Measurements from ENCODE around the gene HDAC4. TPM values are rescaled to one million over a fixed set of nuclear protein-coding genes. Genes with fewer than 3 reads are reported as not detected.

HDAC4 gene
- total and polyA plus RNA-seq, 2 of the 4 experiments (the other 2 are of a cell fraction), result 4.1 to 7.2 TPM

DNA sequence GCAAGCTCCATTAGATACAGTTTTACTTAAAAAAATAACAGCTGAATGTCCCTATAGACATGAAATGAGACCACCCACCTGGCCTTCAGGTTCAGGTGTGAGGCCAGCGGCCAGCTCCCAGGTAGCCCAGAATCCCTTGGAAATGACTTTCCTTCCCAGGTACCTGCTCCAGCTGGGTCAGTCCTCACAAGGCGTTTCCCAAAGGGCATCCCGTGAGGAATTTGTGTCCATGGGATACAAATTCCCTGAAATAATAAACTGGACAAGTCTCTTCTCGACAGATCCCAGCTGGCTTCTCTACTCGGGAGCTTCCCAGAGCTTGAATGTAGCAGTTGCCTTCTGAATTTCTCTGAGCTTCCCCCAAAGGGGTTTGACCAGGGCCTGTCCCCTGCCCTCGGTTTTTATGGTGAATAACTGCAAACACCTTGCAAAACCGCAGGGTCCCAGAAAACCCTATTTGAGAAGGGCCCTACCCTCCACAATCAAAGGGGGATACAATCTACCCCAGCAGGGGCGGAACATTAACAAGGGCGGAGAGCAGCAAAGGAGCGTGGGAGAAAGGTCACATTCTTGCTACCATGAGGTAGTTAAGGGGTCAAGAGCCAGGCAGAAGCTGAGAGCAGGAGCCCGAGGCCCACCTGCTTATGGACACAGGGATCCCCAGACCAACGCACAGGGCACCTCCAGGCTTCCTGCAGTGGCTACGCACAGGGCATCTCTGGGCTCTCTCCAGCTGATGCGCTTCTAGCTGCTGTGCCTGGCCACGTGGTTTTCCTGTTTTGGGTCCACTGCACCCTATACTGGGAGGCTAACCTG lies 107.7 kb downstream of the HDAC4 start (continued):
- TF ChIP-seq CHD1 (IDR thresholded peaks at IDR 0.05; ENCODE audit: low read depth, low read length), result no peak

GRCh38 chr2:239292531-239292930 lies 108.3 kb downstream of the HDAC4 start:
- Histone ChIP-seq H4K8ac (ENCODE audit: low read depth in 2 of 2, low read length in 2 of 2) (no peak overlapping the region), H3K36me3 (ENCODE audit: control insufficient read depth, insufficient read depth, low read length) (no peaks in the 10 kb centered on the region), H3K27ac (ENCODE audit: insufficient read depth, low read length) (no peak overlapping the region), H3K23ac (ENCODE audit: low read depth, low read length) (no peak overlapping the region), H3K56ac (ENCODE audit: extremely low read depth, insufficient read depth, low read length) (no peak overlapping the region), H3K4ac (ENCODE audit: low read depth, low read length) (no peak overlapping the region), H2BK5ac (ENCODE audit: low read depth, low read length, poor library complexity, severe bottlenecking) (no peak overlapping the region), H3K14ac (replicated peaks; ENCODE audit: low read depth, low read length) (no peak overlapping the region), H2AK5ac (ENCODE audit: low read depth, low read length) (peak overlapping the region; percentile 33; the same call in 1 of the 2 replicates), H2AFZ (replicated peaks; ENCODE audit: low read length, poor library complexity) (no peak overlapping the region), H3K4me1 (ENCODE audit: control insufficient read depth, insufficient read depth, low read length) (peaks cover 37% of the 10 kb centered on the region), H2BK15ac (ENCODE audit: low read depth, low read length) (no peak overlapping the region), H2BK20ac (ENCODE audit: low read depth, low read length) (no peak overlapping the region), H2BK120ac (ENCODE audit: low read depth, low read length) (no peak overlapping the region), H3K4me3 (ENCODE audit: insufficient read depth, low read depth, low read length) (no peak overlapping the region), H3K79me1 (ENCODE audit: low read depth in 1 of 2, low read length in 2 of 2) (peaks cover 45 to 78% of the 10 kb centered on the region in 2 experiments), H4K20me1 (ENCODE audit: insufficient read depth, low read length) (peaks cover 11% of the 10 kb centered on the region), H3K18ac (ENCODE audit: low read depth, low read length) (no peak overlapping the region; the same call in 1 of the 2 replicates), H2AK9ac (replicated peaks; ENCODE audit: low read depth, low read length, poor library complexity) (no peak overlapping the region), H3K9ac (ENCODE audit: low read depth, low read length) (no peak overlapping the region), H4K5ac (ENCODE audit: low read depth, low read length) (no peak overlapping the region), H3K27me3 (ENCODE audit: control insufficient read depth, insufficient read depth, low read length) (no peaks in the 10 kb centered on the region), H3K9me3 (ENCODE audit: control insufficient read depth, insufficient read depth, low read length) (no peaks in the 10 kb centered on the region), H3K9me1 (ENCODE audit: insufficient read depth, low read length) (peaks cover 6% of the 10 kb centered on the region), H3K4me2 (ENCODE audit: low read depth, low read length) (no peak overlapping the region), H4K91ac (ENCODE audit: insufficient read depth, low read depth, low read length) (no peak overlapping the region; the same call in 1 of the 2 replicates)
- no TSS peak for BruUV-seq (replicated peaks)
- intact Hi-C loops (cut with micrococcal nuclease), result no loop called here
- ChIA-PET CTCF (no interaction called here), POLR2A (ENCODE audit: unreplicated experiment) (no interaction called here)
- DNase-seq, result no peak
- no CpG with 5 or more reads among the region's 5 CpGs for WGBS, 2 experiments (ENCODE audit: extremely low coverage in 2 of 2, insufficient read length in 1 of 2)
- TF ChIP-seq MAFK (IDR thresholded peaks at IDR 0.05; ENCODE audit: low read depth, low read length), result no peak
- TF ChIP-seq SMC3 (IDR thresholded peaks at IDR 0.05; ENCODE audit: low read depth, low read length), result no peak
- no peak for TF ChIP-seq FOS (IDR thresholded peaks at IDR 0.05; ENCODE audit: low read depth, low read length)
- no peak for TF ChIP-seq RFX5 (IDR thresholded peaks at IDR 0.05; ENCODE audit: low read depth, low read length)
- no peak for TF ChIP-seq RCOR1 (IDR thresholded peaks at IDR 0.05; ENCODE audit: insufficient replicate concordance, low read length)
- no peak for TF ChIP-seq MAZ (IDR thresholded peaks at IDR 0.05; ENCODE audit: borderline replicate concordance, low read depth, low read length)
- no peak for TF ChIP-seq ELK1 (IDR thresholded peaks at IDR 0.05; ENCODE audit: borderline replicate concordance, low read depth, low read length)
- no peak for TF ChIP-seq MXI1 (IDR thresholded peaks at IDR 0.05; ENCODE audit: borderline replicate concordance, low read depth, low read length)
- TF ChIP-seq, protein P1, sequence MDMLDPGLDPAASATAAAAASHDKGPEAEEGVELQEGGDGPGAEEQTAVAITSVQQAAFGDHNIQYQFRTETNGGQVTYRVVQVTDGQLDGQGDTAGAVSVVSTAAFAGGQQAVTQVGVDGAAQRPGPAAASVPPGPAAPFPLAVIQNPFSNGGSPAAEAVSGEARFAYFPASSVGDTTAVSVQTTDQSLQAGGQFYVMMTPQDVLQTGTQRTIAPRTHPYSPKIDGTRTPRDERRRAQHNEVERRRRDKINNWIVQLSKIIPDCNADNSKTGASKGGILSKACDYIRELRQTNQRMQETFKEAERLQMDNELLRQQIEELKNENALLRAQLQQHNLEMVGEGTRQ (IDR thresholded peaks at IDR 0.05; ENCODE audit: low read depth, low read length), result no peak
- TF ChIP-seq POLR2A (IDR thresholded peaks at IDR 0.05; ENCODE audit: low read depth, low read length), result no peak
- in situ Hi-C loops (cut with MboI; ENCODE audit: low sequenced_read_pairs), result no loop called here
- no peak for ATAC-seq (ENCODE audit: low read depth)
- dilution Hi-C loops (cut with HindIII; ENCODE audit: low sequenced_read_pairs, unreplicated experiment), result no loop called here

Measured in IMR-90 (cell line).